Hepatocyte (in vitro differentiated cells): Measurements from ENCODE around the gene GNB1L. TPM values are rescaled to one million over a fixed set of nuclear protein-coding genes. Genes with fewer than 3 reads are reported as not detected.

Experiments
- DNase-seq: peaks from one replicate; pipeline ENCODE4 v3.0.0-alpha.2; 2016; ENCODE audit warnings: low spot score
- H2AFZ ChIP-seq: fragments of 200-600 bp; sonication (generic); 2 replicates; pipeline ENCODE4 v1.6.0; 2016; ENCODE audit warnings: antibody characterized with exemption, mild to moderate bottlenecking
- H3K27ac ChIP-seq: fragments of 200-600 bp; sonication (generic); 2 replicates; pipeline ENCODE4 v1.5.1; 2016; ENCODE audit warnings: mild to moderate bottlenecking
- H3K27me3 ChIP-seq: fragments of 200-600 bp; sonication (generic); 2 replicates; pipeline ENCODE4 v1.6.1; 2016
- H3K36me3 ChIP-seq: fragments of 200-600 bp; sonication (generic); replicated peaks from 2 replicates; pipeline ENCODE4 v1.5.1; 2016; ENCODE audit warnings: low read depth; ENCODE audit not compliant: insufficient read depth
- H3K4me1 ChIP-seq: fragments of 200-600 bp; sonication (generic); 2 replicates; pipeline ENCODE4 v1.5.1; 2016; ENCODE audit warnings: mild to moderate bottlenecking, moderate library complexity; ENCODE audit not compliant: insufficient read depth
- H3K4me2 ChIP-seq: fragments of 200-600 bp; sonication (generic); 2 replicates; pipeline ENCODE4 v1.6.0; 2016
- H3K4me3 ChIP-seq: fragments of 200-600 bp; sonication (generic); 2 replicates; pipeline ENCODE4 v1.5.1; 2016; ENCODE audit warnings: mild to moderate bottlenecking
- H3K79me2 ChIP-seq: fragments of 200-600 bp; sonication (generic); 2 replicates; pipeline ENCODE4 v1.6.0; 2017; ENCODE audit warnings: mild to moderate bottlenecking
- H3K9me2 ChIP-seq: fragments of 200-600 bp; sonication (generic); replicated peaks from 2 replicates; pipeline ENCODE4 v1.6.0; 2017; ENCODE audit warnings: mild to moderate bottlenecking; ENCODE audit not compliant: insufficient read depth
- H3K9me3 ChIP-seq: fragments of 200-600 bp; sonication (generic); 2 replicates; pipeline ENCODE4 v1.5.1; 2016; ENCODE audit warnings: low read depth, mild to moderate bottlenecking
- H4K20me1 ChIP-seq: fragments of 200-600 bp; sonication (generic); 2 replicates; pipeline ENCODE4 v1.6.0; 2016; ENCODE audit warnings: mild to moderate bottlenecking; ENCODE audit not compliant: insufficient read depth, poor library complexity, severe bottlenecking
- EZH2 ChIP-seq: fragments of 200-600 bp; sonication (generic); IDR thresholded peaks from 2 replicates; pipeline ENCODE4 v1.6.1; 2016; ENCODE audit warnings: antibody characterized with exemption, mild to moderate bottlenecking, borderline replicate concordance
- EZH2phosphoT487 ChIP-seq: fragments of 200-600 bp; sonication (generic); IDR thresholded peaks from one replicate; pipeline ENCODE4 v1.6.1; 2018; ENCODE audit warnings: antibody characterized with exemption, mild to moderate bottlenecking, low read depth, moderate library complexity; ENCODE audit not compliant: unreplicated experiment, severe bottlenecking
- WGBS: methylation state at CpG from one replicate; pipeline ENCODE4 v1.1.6; 2016; ENCODE audit warnings: low lambda C conversion rate; ENCODE audit errors: missing lambda C conversion rate; 5-methylcytosine and 5-hydroxymethylcytosine counted together
- polyA plus RNA-seq: library from polyadenylated mRNA; unstranded; fragments of >200 nt; fragmentation: Nextera tagmentation; extraction: Ambion mirVana; gene quantifications from 2 replicates; pipeline ENCODE4 v1.2.1, GENCODE V29; 2016
- total RNA-seq: library from RNA; depleted of rRNA; stranded (reverse); fragments of >200 nt; gene quantifications from 2 replicates; pipeline ENCODE4 v1.2.3, GENCODE V29; 2014
- TF ChIP-seq, protein P1 (sequence below): fragments of 200-600 bp; sonication (generic); IDR thresholded peaks from 2 replicates; pipeline ENCODE4 v1.5.1; 2016; ENCODE audit warnings: antibody characterized with exemption, mild to moderate bottlenecking; ENCODE audit not compliant: poor library complexity

GNB1L gene
- total and polyA plus RNA-seq, 2 experiments from 2014 or later: 4.1 to 8.5 TPM

- Histone ChIP-seq H2AFZ (no peak overlapping the region), H3K27me3 (no peaks in the 10 kb centered on the region), H3K4me1 (no peaks in the 10 kb centered on the region), H3K79me2 (no peaks in the 10 kb centered on the region), H3K9me2 (no peaks in the 10 kb centered on the region), H3K4me2 (no peak overlapping the region), H3K9me3 (no peaks in the 10 kb centered on the region), H3K27ac (no peak overlapping the region), H4K20me1 (no peaks in the 10 kb centered on the region), H3K36me3 (no peaks in the 10 kb centered on the region), H3K4me3 (no peak overlapping the region)
- WGBS: 92% methylated on average over 8 of the region's 8 CpGs
- TF ChIP-seq EZH2phosphoT487 (no peak), EZH2 (no peak)
- TF ChIP-seq, protein P1, sequence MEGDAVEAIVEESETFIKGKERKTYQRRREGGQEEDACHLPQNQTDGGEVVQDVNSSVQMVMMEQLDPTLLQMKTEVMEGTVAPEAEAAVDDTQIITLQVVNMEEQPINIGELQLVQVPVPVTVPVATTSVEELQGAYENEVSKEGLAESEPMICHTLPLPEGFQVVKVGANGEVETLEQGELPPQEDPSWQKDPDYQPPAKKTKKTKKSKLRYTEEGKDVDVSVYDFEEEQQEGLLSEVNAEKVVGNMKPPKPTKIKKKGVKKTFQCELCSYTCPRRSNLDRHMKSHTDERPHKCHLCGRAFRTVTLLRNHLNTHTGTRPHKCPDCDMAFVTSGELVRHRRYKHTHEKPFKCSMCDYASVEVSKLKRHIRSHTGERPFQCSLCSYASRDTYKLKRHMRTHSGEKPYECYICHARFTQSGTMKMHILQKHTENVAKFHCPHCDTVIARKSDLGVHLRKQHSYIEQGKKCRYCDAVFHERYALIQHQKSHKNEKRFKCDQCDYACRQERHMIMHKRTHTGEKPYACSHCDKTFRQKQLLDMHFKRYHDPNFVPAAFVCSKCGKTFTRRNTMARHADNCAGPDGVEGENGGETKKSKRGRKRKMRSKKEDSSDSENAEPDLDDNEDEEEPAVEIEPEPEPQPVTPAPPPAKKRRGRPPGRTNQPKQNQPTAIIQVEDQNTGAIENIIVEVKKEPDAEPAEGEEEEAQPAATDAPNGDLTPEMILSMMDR: no peak
- peak; percentile 2 for DNase-seq
These were observed 29.7 kb downstream of the GNB1L start for GRCh38 chr22:19824926-19825339.

DNA sequence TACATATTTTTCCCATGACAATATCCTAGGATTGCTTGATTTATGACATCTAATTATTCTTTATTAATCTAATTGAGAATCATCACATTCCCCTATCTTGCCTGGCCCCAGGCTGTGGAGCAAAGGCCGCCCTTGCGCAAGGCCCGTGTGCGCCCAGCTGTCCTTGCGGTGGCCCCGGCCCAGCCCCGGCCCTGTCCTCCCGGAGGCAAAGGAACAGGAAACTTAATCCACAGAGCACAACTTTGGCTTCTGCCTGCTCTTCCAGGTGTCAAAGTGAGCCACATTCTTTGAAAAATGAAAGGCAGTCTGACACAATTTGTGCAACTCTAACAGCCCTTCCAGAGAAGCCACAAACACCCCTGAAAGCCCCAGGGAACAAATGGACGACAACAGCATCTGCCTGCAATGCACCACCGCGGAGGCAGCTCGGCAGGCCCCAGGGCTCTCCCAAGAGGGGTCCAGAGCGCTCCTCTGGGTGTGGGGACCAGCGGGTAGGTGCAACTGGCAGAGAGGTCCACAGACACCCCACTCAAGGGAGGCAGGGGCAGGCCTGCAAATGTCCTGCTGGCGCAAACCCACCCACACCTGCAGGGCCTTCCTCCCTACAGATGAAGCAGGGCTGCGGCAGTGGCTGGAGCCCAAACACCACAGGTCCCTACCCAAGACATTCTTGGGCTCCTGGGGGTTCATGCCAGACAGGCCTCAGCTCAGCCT is 30.3 kb downstream of the GNB1L start:
- H3K79me2 ChIP-seq: no peaks in the 10 kb centered on the region
- TF ChIP-seq, protein P1: no peak
- TF ChIP-seq EZH2 (no peak), EZH2phosphoT487 (no peak)
- 85% methylated on average over 16 of the region's 16 CpGs for WGBS
- H3K27ac ChIP-seq: no peak overlapping the region
- H3K4me3 ChIP-seq: no peak overlapping the region
- no peaks in the 10 kb centered on the region for H3K9me2 ChIP-seq
- no peaks in the 10 kb centered on the region for H3K9me3 ChIP-seq
- no peaks in the 10 kb centered on the region for H3K27me3 ChIP-seq
- H3K36me3 ChIP-seq: no peaks in the 10 kb centered on the region
- no peak overlapping the region for H3K4me2 ChIP-seq
- no peak overlapping the region for H2AFZ ChIP-seq
- H4K20me1 ChIP-seq: no peaks in the 10 kb centered on the region
- H3K4me1 ChIP-seq: no peaks in the 10 kb centered on the region
- DNase-seq: peak; percentile 6

DNA sequence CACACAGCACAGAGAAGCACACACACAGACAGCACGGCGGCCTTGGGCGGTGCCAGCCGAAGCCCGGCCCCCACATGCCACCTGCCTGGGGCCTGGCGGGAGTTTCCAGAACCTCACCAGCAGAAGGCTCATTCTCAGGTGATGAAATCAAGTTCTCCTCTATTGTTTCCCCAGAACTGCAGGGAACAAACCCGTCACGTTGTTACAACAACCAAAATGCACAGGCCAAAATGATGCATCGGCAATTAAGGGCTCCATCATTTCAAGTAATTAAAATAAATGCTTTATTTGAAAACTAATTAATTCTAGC is 30.8 kb downstream of the GNB1L start:
- DNase-seq: peak; percentile 11
- H3K27ac ChIP-seq: no peak overlapping the region

More for the DNA sequence above, 30.8 kb downstream of the GNB1L start:
- no peaks in the 10 kb centered on the region for H3K36me3 ChIP-seq
- no peaks in the 10 kb centered on the region for H3K79me2 ChIP-seq
- H2AFZ ChIP-seq: no peak overlapping the region
- no peaks in the 10 kb centered on the region for H3K9me2 ChIP-seq
- H3K4me1 ChIP-seq: no peaks in the 10 kb centered on the region
- WGBS: 93% methylated on average over 9 of the region's 9 CpGs
- TF ChIP-seq, protein P1: no peak
- TF ChIP-seq EZH2phosphoT487 (no peak), EZH2 (no peak)
- no peaks in the 10 kb centered on the region for H3K27me3 ChIP-seq
- no peak overlapping the region for H3K4me2 ChIP-seq
- H3K9me3 ChIP-seq: no peaks in the 10 kb centered on the region
- no peak overlapping the region for H3K4me3 ChIP-seq
- no peaks in the 10 kb centered on the region for H4K20me1 ChIP-seq
